K562 (cell line): ENCODE measurements around the gene SSBP2. TPM values are rescaled to one million over a fixed set of nuclear protein-coding genes. Genes with fewer than 3 reads are reported as not detected.

Source experiments
- COPS2 ChIP-seq: fragments of 450-650 bp; conservative IDR thresholded peaks from 2 replicates; pipeline ENCODE4 v1.6.1; 2016; ENCODE audit warnings: mild to moderate bottlenecking, moderate library complexity
- MAZ ChIP-seq, 2 experiments: fragments of 450-650 bp in 1 of 2; sonication (generic) in 1 of 2; formaldehyde crosslinking; IDR thresholded peaks in 1 of 2; conservative IDR thresholded peaks in 1 of 2; 2 replicates each; pipeline versions ENCODE4 v1.4.0 to v1.5.0; 2020; ENCODE audit warnings: mild to moderate bottlenecking in 1 of 2, missing genetic modification reagents in 1 of 2
- PPARD ChIP-seq: fragments of 250-450 bp; sonication (Bioruptor Pico); IDR thresholded peaks from 2 replicates; pipeline ENCODE4 v1.8.0; 2022; ENCODE audit warnings: inconsistent platforms, mild to moderate bottlenecking, moderate library complexity
- RBBP5 ChIP-seq: fragments of 200-600 bp; sonication (generic); IDR thresholded peaks from 2 replicates; pipeline ENCODE4 v1.6.1; 2012; ENCODE audit warnings: borderline replicate concordance, mild to moderate bottlenecking, low read length, control low read depth, inconsistent platforms; ENCODE audit not compliant: insufficient read depth, poor library complexity, severe bottlenecking
- RFX7 ChIP-seq: fragments of 250-450 bp; sonication (Bioruptor Pico); IDR thresholded peaks from 2 replicates; pipeline ENCODE4 v1.5.1; 2021; ENCODE audit warnings: mild to moderate bottlenecking
- ZNF23 ChIP-seq: fragments of 250-450 bp; sonication (Bioruptor Pico); IDR thresholded peaks from 2 replicates; pipeline ENCODE4 v1.4.0; 2020; ENCODE audit warnings: mild to moderate bottlenecking
- polyA plus RNA-seq, 8 experiments: library from polyadenylated mRNA; depleted of rRNA in 4 of 8; stranded (reverse) in 5 of 8; unstranded in 3 of 8; fragments of >200 nt; fragmentation: Nextera tagmentation in 2 of 8; fragmentation: Illumina TruSeq in 1 of 8; extraction: Ambion mirVana in 2 of 8; extraction: Trizol in 1 of 8; gene quantifications; 2 replicates each; pipeline versions ENCODE4 v1.2.1 to v1.2.3, GENCODE V29; 2011 to 2014; ENCODE audit warnings: inconsistent platforms in 1 of 8, missing spikeins in 1 of 8
- total RNA-seq, 7 experiments: library from RNA; depleted of rRNA in 6 of 7; stranded (reverse); fragments of >200 nt in 6 of 7; fragmentation: Illumina TruSeq in 2 of 7; extraction: Trizol in 2 of 7; gene quantifications; 2 replicates each; pipeline versions ENCODE4 v1.2.1 to v1.2.3, GENCODE V29; 2011 to 2021; ENCODE audit warnings: low replicate concordance in 1 of 7
- TF ChIP-seq, protein P1 (sequence below), 2 experiments: IDR thresholded peaks; 2 replicates each; pipeline ENCODE4 v1.6.1; 2012; ENCODE audit warnings: improper control_type of control experiment in 2 of 2, low read depth in 2 of 2, low read length in 2 of 2, borderline replicate concordance in 1 of 2
- TF ChIP-seq, protein P2 (sequence below): fragments of 200-600 bp; sonication (generic); IDR thresholded peaks from one replicate; pipeline ENCODE4 v1.6.1; 2012; ENCODE audit warnings: mild to moderate bottlenecking, low read depth, low read length, inconsistent platforms

Gene SSBP2
- total and polyA plus RNA-seq, 9 of the 15 experiments (the other 6 are each of a cell fraction or from before 2014, with no cell fraction given), result 22.3 to 133 (median 42.1) TPM

DNA sequence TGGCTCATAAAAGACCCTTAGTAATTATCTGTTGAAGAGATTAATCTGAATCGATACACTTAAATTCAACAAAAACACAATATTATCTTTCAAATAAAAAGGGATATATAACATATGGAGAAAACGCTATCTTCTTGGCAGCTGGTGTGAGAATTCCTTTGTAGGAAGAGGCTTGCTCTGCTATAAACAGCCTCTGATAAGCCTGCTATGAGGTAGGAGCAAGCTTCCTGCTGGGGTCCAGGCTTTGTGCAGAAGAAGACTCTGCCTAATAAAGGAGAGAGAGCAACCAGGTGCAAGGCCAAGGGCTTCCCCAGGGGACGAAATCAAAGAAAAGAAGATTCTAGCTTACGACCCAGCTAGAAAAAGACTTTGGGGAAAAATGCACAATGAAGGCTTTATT is 43.3 kb upstream of the SSBP2 start (continued):
- TF ChIP-seq, protein P1, sequence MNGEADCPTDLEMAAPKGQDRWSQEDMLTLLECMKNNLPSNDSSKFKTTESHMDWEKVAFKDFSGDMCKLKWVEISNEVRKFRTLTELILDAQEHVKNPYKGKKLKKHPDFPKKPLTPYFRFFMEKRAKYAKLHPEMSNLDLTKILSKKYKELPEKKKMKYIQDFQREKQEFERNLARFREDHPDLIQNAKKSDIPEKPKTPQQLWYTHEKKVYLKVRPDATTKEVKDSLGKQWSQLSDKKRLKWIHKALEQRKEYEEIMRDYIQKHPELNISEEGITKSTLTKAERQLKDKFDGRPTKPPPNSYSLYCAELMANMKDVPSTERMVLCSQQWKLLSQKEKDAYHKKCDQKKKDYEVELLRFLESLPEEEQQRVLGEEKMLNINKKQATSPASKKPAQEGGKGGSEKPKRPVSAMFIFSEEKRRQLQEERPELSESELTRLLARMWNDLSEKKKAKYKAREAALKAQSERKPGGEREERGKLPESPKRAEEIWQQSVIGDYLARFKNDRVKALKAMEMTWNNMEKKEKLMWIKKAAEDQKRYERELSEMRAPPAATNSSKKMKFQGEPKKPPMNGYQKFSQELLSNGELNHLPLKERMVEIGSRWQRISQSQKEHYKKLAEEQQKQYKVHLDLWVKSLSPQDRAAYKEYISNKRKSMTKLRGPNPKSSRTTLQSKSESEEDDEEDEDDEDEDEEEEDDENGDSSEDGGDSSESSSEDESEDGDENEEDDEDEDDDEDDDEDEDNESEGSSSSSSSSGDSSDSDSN (IDR thresholded peaks at IDR 0.05; ENCODE audit: borderline replicate concordance in 1 of 2, low read depth in 2 of 2, low read length in 2 of 2), result no peak
- TF ChIP-seq RFX7 (CRISPR knock-in tag) (no peak), RBBP5 (no peak), ZNF23 (no peak), MAZ (CRISPR knock-in tag; conservative IDR thresholded peaks at IDR 0.05 in 1 of 2, IDR thresholded peaks at IDR 0.05 in 1 of 2) (no peak), PPARD (CRISPR knock-in tag) (no peak), COPS2 (no peak)
- TF ChIP-seq, protein P2, sequence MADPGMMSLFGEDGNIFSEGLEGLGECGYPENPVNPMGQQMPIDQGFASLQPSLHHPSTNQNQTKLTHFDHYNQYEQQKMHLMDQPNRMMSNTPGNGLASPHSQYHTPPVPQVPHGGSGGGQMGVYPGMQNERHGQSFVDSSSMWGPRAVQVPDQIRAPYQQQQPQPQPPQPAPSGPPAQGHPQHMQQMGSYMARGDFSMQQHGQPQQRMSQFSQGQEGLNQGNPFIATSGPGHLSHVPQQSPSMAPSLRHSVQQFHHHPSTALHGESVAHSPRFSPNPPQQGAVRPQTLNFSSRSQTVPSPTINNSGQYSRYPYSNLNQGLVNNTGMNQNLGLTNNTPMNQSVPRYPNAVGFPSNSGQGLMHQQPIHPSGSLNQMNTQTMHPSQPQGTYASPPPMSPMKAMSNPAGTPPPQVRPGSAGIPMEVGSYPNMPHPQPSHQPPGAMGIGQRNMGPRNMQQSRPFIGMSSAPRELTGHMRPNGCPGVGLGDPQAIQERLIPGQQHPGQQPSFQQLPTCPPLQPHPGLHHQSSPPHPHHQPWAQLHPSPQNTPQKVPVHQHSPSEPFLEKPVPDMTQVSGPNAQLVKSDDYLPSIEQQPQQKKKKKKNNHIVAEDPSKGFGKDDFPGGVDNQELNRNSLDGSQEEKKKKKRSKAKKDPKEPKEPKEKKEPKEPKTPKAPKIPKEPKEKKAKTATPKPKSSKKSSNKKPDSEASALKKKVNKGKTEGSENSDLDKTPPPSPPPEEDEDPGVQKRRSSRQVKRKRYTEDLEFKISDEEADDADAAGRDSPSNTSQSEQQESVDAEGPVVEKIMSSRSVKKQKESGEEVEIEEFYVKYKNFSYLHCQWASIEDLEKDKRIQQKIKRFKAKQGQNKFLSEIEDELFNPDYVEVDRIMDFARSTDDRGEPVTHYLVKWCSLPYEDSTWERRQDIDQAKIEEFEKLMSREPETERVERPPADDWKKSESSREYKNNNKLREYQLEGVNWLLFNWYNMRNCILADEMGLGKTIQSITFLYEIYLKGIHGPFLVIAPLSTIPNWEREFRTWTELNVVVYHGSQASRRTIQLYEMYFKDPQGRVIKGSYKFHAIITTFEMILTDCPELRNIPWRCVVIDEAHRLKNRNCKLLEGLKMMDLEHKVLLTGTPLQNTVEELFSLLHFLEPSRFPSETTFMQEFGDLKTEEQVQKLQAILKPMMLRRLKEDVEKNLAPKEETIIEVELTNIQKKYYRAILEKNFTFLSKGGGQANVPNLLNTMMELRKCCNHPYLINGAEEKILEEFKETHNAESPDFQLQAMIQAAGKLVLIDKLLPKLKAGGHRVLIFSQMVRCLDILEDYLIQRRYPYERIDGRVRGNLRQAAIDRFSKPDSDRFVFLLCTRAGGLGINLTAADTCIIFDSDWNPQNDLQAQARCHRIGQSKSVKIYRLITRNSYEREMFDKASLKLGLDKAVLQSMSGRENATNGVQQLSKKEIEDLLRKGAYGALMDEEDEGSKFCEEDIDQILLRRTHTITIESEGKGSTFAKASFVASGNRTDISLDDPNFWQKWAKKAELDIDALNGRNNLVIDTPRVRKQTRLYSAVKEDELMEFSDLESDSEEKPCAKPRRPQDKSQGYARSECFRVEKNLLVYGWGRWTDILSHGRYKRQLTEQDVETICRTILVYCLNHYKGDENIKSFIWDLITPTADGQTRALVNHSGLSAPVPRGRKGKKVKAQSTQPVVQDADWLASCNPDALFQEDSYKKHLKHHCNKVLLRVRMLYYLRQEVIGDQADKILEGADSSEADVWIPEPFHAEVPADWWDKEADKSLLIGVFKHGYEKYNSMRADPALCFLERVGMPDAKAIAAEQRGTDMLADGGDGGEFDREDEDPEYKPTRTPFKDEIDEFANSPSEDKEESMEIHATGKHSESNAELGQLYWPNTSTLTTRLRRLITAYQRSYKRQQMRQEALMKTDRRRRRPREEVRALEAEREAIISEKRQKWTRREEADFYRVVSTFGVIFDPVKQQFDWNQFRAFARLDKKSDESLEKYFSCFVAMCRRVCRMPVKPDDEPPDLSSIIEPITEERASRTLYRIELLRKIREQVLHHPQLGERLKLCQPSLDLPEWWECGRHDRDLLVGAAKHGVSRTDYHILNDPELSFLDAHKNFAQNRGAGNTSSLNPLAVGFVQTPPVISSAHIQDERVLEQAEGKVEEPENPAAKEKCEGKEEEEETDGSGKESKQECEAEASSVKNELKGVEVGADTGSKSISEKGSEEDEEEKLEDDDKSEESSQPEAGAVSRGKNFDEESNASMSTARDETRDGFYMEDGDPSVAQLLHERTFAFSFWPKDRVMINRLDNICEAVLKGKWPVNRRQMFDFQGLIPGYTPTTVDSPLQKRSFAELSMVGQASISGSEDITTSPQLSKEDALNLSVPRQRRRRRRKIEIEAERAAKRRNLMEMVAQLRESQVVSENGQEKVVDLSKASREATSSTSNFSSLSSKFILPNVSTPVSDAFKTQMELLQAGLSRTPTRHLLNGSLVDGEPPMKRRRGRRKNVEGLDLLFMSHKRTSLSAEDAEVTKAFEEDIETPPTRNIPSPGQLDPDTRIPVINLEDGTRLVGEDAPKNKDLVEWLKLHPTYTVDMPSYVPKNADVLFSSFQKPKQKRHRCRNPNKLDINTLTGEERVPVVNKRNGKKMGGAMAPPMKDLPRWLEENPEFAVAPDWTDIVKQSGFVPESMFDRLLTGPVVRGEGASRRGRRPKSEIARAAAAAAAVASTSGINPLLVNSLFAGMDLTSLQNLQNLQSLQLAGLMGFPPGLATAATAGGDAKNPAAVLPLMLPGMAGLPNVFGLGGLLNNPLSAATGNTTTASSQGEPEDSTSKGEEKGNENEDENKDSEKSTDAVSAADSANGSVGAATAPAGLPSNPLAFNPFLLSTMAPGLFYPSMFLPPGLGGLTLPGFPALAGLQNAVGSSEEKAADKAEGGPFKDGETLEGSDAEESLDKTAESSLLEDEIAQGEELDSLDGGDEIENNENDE, result no peak
